ENCODE measurements around the gene GOLGA5. TPM values are rescaled to one million over a fixed set of nuclear protein-coding genes. Genes with fewer than 3 reads are reported as not detected.
"Not testable (repeated sequence)": the region's sequence is repeated elsewhere in the genome, so short reads cannot be mapped to it uniquely, and the experiment has no call there.

GOLGA5 gene
- total and polyA plus RNA-seq, 4 donors: 25.4 to 33.6 (median 32.3) TPM

GRCh38 chr14:92770484-92770883 lies 23.6 kb upstream of the GOLGA5 start:
- Histone ChIP-seq H3K4me3 (ENCODE audit: low read length in 2 of 2) (no peak overlapping the region), H3K27ac (ENCODE audit: low read depth in 1 of 2, low read length in 2 of 2) (no peak overlapping the region), H3K36me3 (ENCODE audit: control insufficient read depth in 1 of 2, insufficient read depth in 2 of 2, low read length in 1 of 2) (no peaks in the 10 kb centered on the region), H3K4me1 (ENCODE audit: control insufficient read depth in 1 of 2, insufficient read depth in 2 of 2, low read length in 2 of 2) (no peaks in the 10 kb centered on the region), H3K27me3 (ENCODE audit: control insufficient read depth in 1 of 2, insufficient read depth in 2 of 2, low read length in 1 of 2) (no peaks in the 10 kb centered on the region), H3K9me3 (ENCODE audit: control insufficient read depth, low read length) (no peaks in the 10 kb centered on the region)
- DNase-seq (no peak), ATAC-seq (ENCODE audit: low FRiP score) (no peak)
- intact Hi-C loops (cut with DNase I): no loop called here
- 79 to 89% methylated on average over 2 of the region's 2 CpGs for WGBS, 2 donors

GRCh38 chr14:92774572-92774971 lies 19.5 kb upstream of the GOLGA5 start:
- ATAC-seq (ENCODE audit: low FRiP score) (no peak), DNase-seq (no peak)
- intact Hi-C loops (cut with DNase I): loop anchor here in 1 of 2 donors (2.0 kb wide), 1 partner anchor 66 kb away; no protein-coding TSS in a partner anchor
- no peaks in the 10 kb centered on the region for H3K9me3 ChIP-seq (ENCODE audit: control insufficient read depth, low read length)
- no peaks in the 10 kb centered on the region for H3K27me3 ChIP-seq (ENCODE audit: control insufficient read depth in 1 of 2, insufficient read depth in 2 of 2, low read length in 1 of 2)
- no peaks in the 10 kb centered on the region for H3K36me3 ChIP-seq (ENCODE audit: control insufficient read depth in 1 of 2, insufficient read depth in 2 of 2, low read length in 1 of 2)
- no peak overlapping the region for H3K27ac ChIP-seq (ENCODE audit: low read depth in 1 of 2, low read length in 2 of 2)
- 88 to 92% methylated on average over 8 of the region's 8 CpGs for WGBS, 2 donors
- H3K4me1 ChIP-seq (ENCODE audit: control insufficient read depth in 1 of 2, insufficient read depth in 2 of 2, low read length in 2 of 2): no peaks in the 10 kb centered on the region
- H3K4me3 ChIP-seq (ENCODE audit: low read length in 2 of 2): no peak overlapping the region

- intact Hi-C loops (cut with DNase I): loop anchor here in 1 of 2 donors (2.0 kb wide), 1 partner anchor 66 kb away; no protein-coding TSS in a partner anchor
- not testable (repeated sequence) for H3K4me3 ChIP-seq (ENCODE audit: low read length in 2 of 2); H3K27ac ChIP-seq (ENCODE audit: low read depth in 1 of 2, low read length in 2 of 2); H3K4me1 ChIP-seq (ENCODE audit: control insufficient read depth in 1 of 2, insufficient read depth in 2 of 2, low read length in 2 of 2); DNase-seq; H3K9me3 ChIP-seq (ENCODE audit: control insufficient read depth, low read length); H3K27me3 ChIP-seq (ENCODE audit: control insufficient read depth in 1 of 2, insufficient read depth in 2 of 2, low read length in 1 of 2); H3K36me3 ChIP-seq (ENCODE audit: control insufficient read depth in 1 of 2, insufficient read depth in 2 of 2, low read length in 1 of 2)
- 15 to 42% methylated on average over 2 of the region's 2 CpGs for WGBS, 2 donors
- peak; percentile 12 for ATAC-seq (ENCODE audit: low FRiP score)
Measured at GRCh38 chr14:92775292-92775691, 18.8 kb upstream of the GOLGA5 start.

GRCh38 chr14:92778868-92779565 lies 15.1 kb upstream of the GOLGA5 start:
- H3K36me3 ChIP-seq (ENCODE audit: control insufficient read depth in 1 of 2, insufficient read depth in 2 of 2, low read length in 1 of 2); ATAC-seq (ENCODE audit: low FRiP score); H3K4me1 ChIP-seq (ENCODE audit: control insufficient read depth in 1 of 2, insufficient read depth in 2 of 2, low read length in 2 of 2); H3K27ac ChIP-seq (ENCODE audit: low read depth in 1 of 2, low read length in 2 of 2); intact Hi-C loops (cut with DNase I); DNase-seq; H3K4me3 ChIP-seq (ENCODE audit: low read length in 2 of 2); H3K27me3 ChIP-seq (ENCODE audit: control insufficient read depth in 1 of 2, insufficient read depth in 2 of 2, low read length in 1 of 2); H3K9me3 ChIP-seq (ENCODE audit: control insufficient read depth, low read length): not testable (repeated sequence)
- WGBS, 2 donors: 79 to 87% methylated on average over 2 of the region's 3 CpGs

GRCh38 chr14:92780444-92781232 lies 13.5 kb upstream of the GOLGA5 start:
- no peaks in the 10 kb centered on the region for H3K36me3 ChIP-seq (ENCODE audit: control insufficient read depth in 1 of 2, insufficient read depth in 2 of 2, low read length in 1 of 2)
- H3K27ac ChIP-seq (ENCODE audit: low read depth in 1 of 2, low read length in 2 of 2): no peak overlapping the region
- DNase-seq: no peak
- intact Hi-C loops (cut with DNase I): loop anchor here (5.0 to 10.0 kb wide), 2 partner anchors 93 to 646 kb away; no protein-coding TSS in a partner anchor
- ATAC-seq (ENCODE audit: low FRiP score): no peak
- H3K27me3 ChIP-seq (ENCODE audit: control insufficient read depth in 1 of 2, insufficient read depth in 2 of 2, low read length in 1 of 2): no peaks in the 10 kb centered on the region
- no peaks in the 10 kb centered on the region for H3K4me1 ChIP-seq (ENCODE audit: control insufficient read depth in 1 of 2, insufficient read depth in 2 of 2, low read length in 2 of 2)
- H3K9me3 ChIP-seq (ENCODE audit: control insufficient read depth, low read length): no peaks in the 10 kb centered on the region
- 81 to 85% methylated on average over 7 of the region's 7 CpGs for WGBS, 2 donors
- no peak overlapping the region for H3K4me3 ChIP-seq (ENCODE audit: low read length in 2 of 2)

GRCh38 chr14:92781350-92781749 lies 12.8 kb upstream of the GOLGA5 start:
- intact Hi-C loops (cut with DNase I): loop anchor here (5.0 to 10.0 kb wide), 2 partner anchors 94 to 647 kb away; no protein-coding TSS in a partner anchor
- Histone ChIP-seq H3K27ac (ENCODE audit: low read depth in 1 of 2, low read length in 2 of 2) (no peak overlapping the region), H3K4me1 (ENCODE audit: control insufficient read depth in 1 of 2, insufficient read depth in 2 of 2, low read length in 2 of 2) (no peaks in the 10 kb centered on the region), H3K4me3 (ENCODE audit: low read length in 2 of 2) (no peak overlapping the region), H3K27me3 (ENCODE audit: control insufficient read depth in 1 of 2, insufficient read depth in 2 of 2, low read length in 1 of 2) (no peaks in the 10 kb centered on the region), H3K9me3 (ENCODE audit: control insufficient read depth, low read length) (no peaks in the 10 kb centered on the region), H3K36me3 (ENCODE audit: control insufficient read depth in 1 of 2, insufficient read depth in 2 of 2, low read length in 1 of 2) (no peaks in the 10 kb centered on the region)
- WGBS, 2 donors: 83 to 84% methylated on average over 3 of the region's 3 CpGs
- DNase-seq (no peak), ATAC-seq (ENCODE audit: low FRiP score) (no peak)

- Histone ChIP-seq H3K27me3 (ENCODE audit: control insufficient read depth in 1 of 2, insufficient read depth in 2 of 2, low read length in 1 of 2) (no peaks in the 10 kb centered on the region), H3K4me1 (ENCODE audit: control insufficient read depth in 1 of 2, insufficient read depth in 2 of 2, low read length in 2 of 2) (no peaks in the 10 kb centered on the region), H3K36me3 (ENCODE audit: control insufficient read depth in 1 of 2, insufficient read depth in 2 of 2, low read length in 1 of 2) (no peaks in the 10 kb centered on the region), H3K9me3 (ENCODE audit: control insufficient read depth, low read length) (no peaks in the 10 kb centered on the region), H3K27ac (ENCODE audit: low read depth in 1 of 2, low read length in 2 of 2) (no peak overlapping the region), H3K4me3 (ENCODE audit: low read length in 2 of 2) (no peak overlapping the region)
- DNase-seq: no peak
- intact Hi-C loops (cut with DNase I): loop anchor here (2.0 to 10.0 kb wide), 4 partner anchors 35 to 649 kb away; partner anchors contain the start of gene LGMN (in 1 of the 2)
- 46 to 49% methylated on average over 2 of the region's 2 CpGs for WGBS, 2 donors
- ATAC-seq (ENCODE audit: low FRiP score): no peak
Measured at GRCh38 chr14:92783813-92784431, 10.2 kb upstream of the GOLGA5 start.

- Histone ChIP-seq H3K4me3 (ENCODE audit: low read length in 2 of 2) (no peak overlapping the region), H3K27ac (ENCODE audit: low read depth in 1 of 2, low read length in 2 of 2) (peak overlapping the region; percentile 51 to 67), H3K9me3 (ENCODE audit: control insufficient read depth, low read length) (no peaks in the 10 kb centered on the region), H3K36me3 (ENCODE audit: control insufficient read depth in 1 of 2, insufficient read depth in 2 of 2, low read length in 1 of 2) (no peaks in the 10 kb centered on the region), H3K4me1 (ENCODE audit: control insufficient read depth in 1 of 2, insufficient read depth in 2 of 2, low read length in 2 of 2) (no peaks in the 10 kb centered on the region), H3K27me3 (ENCODE audit: control insufficient read depth in 1 of 2, insufficient read depth in 2 of 2, low read length in 1 of 2) (no peaks in the 10 kb centered on the region)
- intact Hi-C loops (cut with DNase I): loop anchor here (2.0 to 10.0 kb wide), 2 partner anchors 37 to 651 kb away; partner anchors contain the start of gene LGMN (in 1 of the 2)
- peak; percentile 88 for ATAC-seq (ENCODE audit: low FRiP score)
- peak in 1 of 2 donors; percentile 72 for DNase-seq
- WGBS, 2 donors: 39 to 43% methylated on average over 6 of the region's 6 CpGs
Measured at GRCh38 chr14:92785667-92786426, 8.3 kb upstream of the GOLGA5 start.

Measured in aorta (tissue), 5 donors.